ENCODE results near the gene MMP20. TPM values are rescaled to one million over a fixed set of nuclear protein-coding genes. Genes with fewer than 3 reads are reported as not detected.

Gene MMP20
- total RNA-seq, 1 donor from 2014 or later: not detected

DNA sequence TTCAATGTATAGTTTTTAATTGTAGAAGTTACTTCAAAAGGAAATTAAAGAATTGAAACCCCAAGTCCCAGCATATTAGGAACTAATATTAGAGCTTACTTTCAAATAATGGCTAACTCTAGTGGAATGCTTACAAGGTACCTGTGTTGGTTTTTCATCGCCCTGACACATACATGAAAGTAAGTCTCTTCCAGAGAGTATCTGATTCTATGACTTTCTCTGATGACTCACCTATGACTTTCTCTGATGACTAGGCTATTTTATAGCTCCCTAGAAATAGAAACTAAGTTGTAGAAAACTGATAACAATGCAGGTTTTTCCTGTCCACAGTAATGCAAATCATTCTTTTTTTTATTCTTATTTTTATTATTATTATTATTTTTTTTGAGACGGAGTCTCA lies 61.0 kb downstream of the MMP20 start:
- Mint-ChIP-seq H3K4me3 (ENCODE audit: unreplicated experiment) (no peak overlapping the region), H3K4me1 (ENCODE audit: low read depth, unreplicated experiment) (peaks cover 14% of the 10 kb centered on the region), H3K9me3 (ENCODE audit: unreplicated experiment) (peaks cover 14% of the 10 kb centered on the region), H3K27me3 (ENCODE audit: low read depth, unreplicated experiment) (no peaks in the 10 kb centered on the region), H3K27ac (ENCODE audit: unreplicated experiment) (peak overlapping the region; percentile 68), H3K36me3 (ENCODE audit: low read depth, unreplicated experiment) (peaks cover 8% of the 10 kb centered on the region)
- Histone ChIP-seq H3K79me2 (ENCODE audit: insufficient read depth, low read length) (no peaks in the 10 kb centered on the region), H3K36me3 (ENCODE audit: insufficient read depth, low read length) (no peaks in the 10 kb centered on the region), H3K27me3 (ENCODE audit: insufficient read depth, low read length) (no peaks in the 10 kb centered on the region), H3K4me2 (ENCODE audit: low read length) (peak overlapping the region; percentile 6), H4K20me1 (ENCODE audit: insufficient read depth, low read length) (no peaks in the 10 kb centered on the region), H3K27ac (ENCODE audit: low read depth, low read length) (no peak overlapping the region), H2AFZ (ENCODE audit: low read depth, low read length) (no peak overlapping the region), H3K9me3 (ENCODE audit: insufficient read depth, low read depth, low read length) (peaks cover 8% of the 10 kb centered on the region), H3K9ac (ENCODE audit: low read length) (no peak overlapping the region), H3K4me1 (ENCODE audit: insufficient read depth, low read length) (peaks cover 2% of the 10 kb centered on the region), H3K4me3 (ENCODE audit: insufficient read depth, low read depth, low read length) (no peak overlapping the region)
- FAIRE-seq (peak; percentile 82), DNase-seq (ENCODE audit: low read depth) (peak; percentile 78)
- no peak for TF ChIP-seq EZH2 (IDR thresholded peaks at IDR 0.05; ENCODE audit: insufficient read depth, low read length)
- TF ChIP-seq, protein P1, sequence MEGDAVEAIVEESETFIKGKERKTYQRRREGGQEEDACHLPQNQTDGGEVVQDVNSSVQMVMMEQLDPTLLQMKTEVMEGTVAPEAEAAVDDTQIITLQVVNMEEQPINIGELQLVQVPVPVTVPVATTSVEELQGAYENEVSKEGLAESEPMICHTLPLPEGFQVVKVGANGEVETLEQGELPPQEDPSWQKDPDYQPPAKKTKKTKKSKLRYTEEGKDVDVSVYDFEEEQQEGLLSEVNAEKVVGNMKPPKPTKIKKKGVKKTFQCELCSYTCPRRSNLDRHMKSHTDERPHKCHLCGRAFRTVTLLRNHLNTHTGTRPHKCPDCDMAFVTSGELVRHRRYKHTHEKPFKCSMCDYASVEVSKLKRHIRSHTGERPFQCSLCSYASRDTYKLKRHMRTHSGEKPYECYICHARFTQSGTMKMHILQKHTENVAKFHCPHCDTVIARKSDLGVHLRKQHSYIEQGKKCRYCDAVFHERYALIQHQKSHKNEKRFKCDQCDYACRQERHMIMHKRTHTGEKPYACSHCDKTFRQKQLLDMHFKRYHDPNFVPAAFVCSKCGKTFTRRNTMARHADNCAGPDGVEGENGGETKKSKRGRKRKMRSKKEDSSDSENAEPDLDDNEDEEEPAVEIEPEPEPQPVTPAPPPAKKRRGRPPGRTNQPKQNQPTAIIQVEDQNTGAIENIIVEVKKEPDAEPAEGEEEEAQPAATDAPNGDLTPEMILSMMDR (IDR thresholded peaks at IDR 0.05; ENCODE audit: insufficient read depth, low read depth, low read length): no peak

DNA sequence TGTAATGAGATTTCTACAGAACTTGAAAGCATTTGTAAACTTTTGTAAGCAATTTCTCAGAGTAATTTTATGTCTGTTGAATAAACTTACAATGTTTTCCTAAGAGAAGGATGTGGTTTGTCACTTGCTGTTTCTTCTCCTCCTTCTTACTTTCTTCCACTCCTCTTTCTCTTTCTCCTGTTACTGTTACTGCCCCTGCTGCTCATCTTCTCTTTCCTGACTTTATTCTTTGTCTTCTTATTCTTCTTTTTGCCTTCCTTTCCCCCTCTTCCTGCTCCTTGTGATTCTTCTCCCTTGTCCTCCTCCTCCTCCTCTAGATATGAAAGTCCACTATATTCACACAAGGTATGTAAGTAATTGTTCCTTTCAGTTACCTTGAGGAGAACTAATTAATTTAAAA lies 63.5 kb downstream of the MMP20 start:
- H3K27ac ChIP-seq (ENCODE audit: low read depth, low read length): no peak overlapping the region
- Mint-ChIP-seq H3K27ac (ENCODE audit: unreplicated experiment) (no peak overlapping the region), H3K4me1 (ENCODE audit: low read depth, unreplicated experiment) (peaks cover 14% of the 10 kb centered on the region), H3K36me3 (ENCODE audit: low read depth, unreplicated experiment) (peaks cover 4% of the 10 kb centered on the region), H3K4me3 (ENCODE audit: unreplicated experiment) (no peak overlapping the region), H3K9me3 (ENCODE audit: unreplicated experiment) (peaks cover 7% of the 10 kb centered on the region), H3K27me3 (ENCODE audit: low read depth, unreplicated experiment) (no peaks in the 10 kb centered on the region)
- no peak overlapping the region for H3K9ac ChIP-seq (ENCODE audit: low read length)
- FAIRE-seq (no peak), DNase-seq (ENCODE audit: low read depth) (no peak)
- no peaks in the 10 kb centered on the region for H3K27me3 ChIP-seq (ENCODE audit: insufficient read depth, low read length)
- H3K36me3 ChIP-seq (ENCODE audit: insufficient read depth, low read length): no peaks in the 10 kb centered on the region
- no peak for TF ChIP-seq EZH2 (IDR thresholded peaks at IDR 0.05; ENCODE audit: insufficient read depth, low read length)
- TF ChIP-seq, protein P1 (IDR thresholded peaks at IDR 0.05; ENCODE audit: insufficient read depth, low read depth, low read length): no peak
- no peak overlapping the region for H3K4me3 ChIP-seq (ENCODE audit: insufficient read depth, low read depth, low read length)
- no peaks in the 10 kb centered on the region for H3K79me2 ChIP-seq (ENCODE audit: insufficient read depth, low read length)
- H4K20me1 ChIP-seq (ENCODE audit: insufficient read depth, low read length): no peaks in the 10 kb centered on the region
- H2AFZ ChIP-seq (ENCODE audit: low read depth, low read length): no peak overlapping the region
- no peak overlapping the region for H3K4me2 ChIP-seq (ENCODE audit: low read length)
- peaks cover 2% of the 10 kb centered on the region for H3K4me1 ChIP-seq (ENCODE audit: insufficient read depth, low read length)
- peaks cover 5% of the 10 kb centered on the region for H3K9me3 ChIP-seq (ENCODE audit: insufficient read depth, low read depth, low read length)

DNA sequence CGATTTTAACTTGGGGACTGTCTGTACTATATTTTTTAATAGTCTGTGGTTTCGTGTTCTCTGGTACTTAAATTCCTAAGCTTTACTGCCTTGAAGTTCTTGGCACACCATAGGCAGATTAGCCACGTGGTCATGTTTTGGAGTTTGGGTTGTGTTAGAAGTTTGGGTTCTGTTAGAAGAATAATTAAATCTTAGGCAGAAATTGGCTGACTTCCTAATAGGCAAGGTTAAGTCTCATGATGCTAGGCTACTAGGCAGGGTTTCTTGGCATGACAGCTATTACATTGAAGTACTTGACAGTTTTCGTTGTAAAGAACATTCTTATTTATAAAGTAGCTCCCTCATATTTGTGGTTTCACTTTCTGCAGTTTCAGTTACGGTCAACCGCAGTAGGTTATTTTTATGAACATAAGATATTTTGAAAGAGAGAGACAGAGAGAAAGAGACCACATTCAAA lies 64.5 kb downstream of the MMP20 start:
- DNase-seq (ENCODE audit: low read depth): peak; percentile 87
- FAIRE-seq: peak; percentile 67
- no peaks in the 10 kb centered on the region for H3K27me3 Mint-ChIP-seq (ENCODE audit: low read depth, unreplicated experiment)
- Histone ChIP-seq H2AFZ (ENCODE audit: low read depth, low read length) (no peak overlapping the region), H3K4me1 (ENCODE audit: insufficient read depth, low read length) (peaks cover 2% of the 10 kb centered on the region), H3K27ac (ENCODE audit: low read depth, low read length) (no peak overlapping the region), H4K20me1 (ENCODE audit: insufficient read depth, low read length) (no peaks in the 10 kb centered on the region), H3K9me3 (ENCODE audit: insufficient read depth, low read depth, low read length) (no peaks in the 10 kb centered on the region), H3K4me2 (ENCODE audit: low read length) (peak overlapping the region; percentile 73), H3K9ac (ENCODE audit: low read length) (peak overlapping the region; percentile 15), H3K36me3 (ENCODE audit: insufficient read depth, low read length) (no peaks in the 10 kb centered on the region), H3K79me2 (ENCODE audit: insufficient read depth, low read length) (no peaks in the 10 kb centered on the region), H3K27me3 (ENCODE audit: insufficient read depth, low read length) (no peaks in the 10 kb centered on the region), H3K4me3 (ENCODE audit: insufficient read depth, low read depth, low read length) (peak overlapping the region; percentile 31)
- H3K36me3 Mint-ChIP-seq (ENCODE audit: low read depth, unreplicated experiment): no peaks in the 10 kb centered on the region
- H3K27ac Mint-ChIP-seq (ENCODE audit: unreplicated experiment): no peak overlapping the region
- no peak overlapping the region for H3K4me3 Mint-ChIP-seq (ENCODE audit: unreplicated experiment)
- no peaks in the 10 kb centered on the region for H3K9me3 Mint-ChIP-seq (ENCODE audit: unreplicated experiment)
- peaks cover 14% of the 10 kb centered on the region for H3K4me1 Mint-ChIP-seq (ENCODE audit: low read depth, unreplicated experiment)
- no peak for TF ChIP-seq EZH2 (IDR thresholded peaks at IDR 0.05; ENCODE audit: insufficient read depth, low read length)
- TF ChIP-seq, protein P1 (IDR thresholded peaks at IDR 0.05; ENCODE audit: insufficient read depth, low read depth, low read length): no peak

All from astrocyte (in vitro differentiated cells and primary cell).